Articular chondrocyte of knee joint (primary cell): Measurements from ENCODE around the gene PLCB4. TPM values are rescaled to one million over a fixed set of nuclear protein-coding genes. Genes with fewer than 3 reads are reported as not detected.

Experiments
- total RNA-seq: library from RNA; depleted of rRNA; stranded (reverse); fragments of >200 nt; gene quantifications from 2 replicates; pipeline ENCODE4 v1.2.3, GENCODE V29; 2012

The PLCB4 gene
- total RNA-seq: 9.1 and 9.5 TPM in 2 replicates

DNA sequence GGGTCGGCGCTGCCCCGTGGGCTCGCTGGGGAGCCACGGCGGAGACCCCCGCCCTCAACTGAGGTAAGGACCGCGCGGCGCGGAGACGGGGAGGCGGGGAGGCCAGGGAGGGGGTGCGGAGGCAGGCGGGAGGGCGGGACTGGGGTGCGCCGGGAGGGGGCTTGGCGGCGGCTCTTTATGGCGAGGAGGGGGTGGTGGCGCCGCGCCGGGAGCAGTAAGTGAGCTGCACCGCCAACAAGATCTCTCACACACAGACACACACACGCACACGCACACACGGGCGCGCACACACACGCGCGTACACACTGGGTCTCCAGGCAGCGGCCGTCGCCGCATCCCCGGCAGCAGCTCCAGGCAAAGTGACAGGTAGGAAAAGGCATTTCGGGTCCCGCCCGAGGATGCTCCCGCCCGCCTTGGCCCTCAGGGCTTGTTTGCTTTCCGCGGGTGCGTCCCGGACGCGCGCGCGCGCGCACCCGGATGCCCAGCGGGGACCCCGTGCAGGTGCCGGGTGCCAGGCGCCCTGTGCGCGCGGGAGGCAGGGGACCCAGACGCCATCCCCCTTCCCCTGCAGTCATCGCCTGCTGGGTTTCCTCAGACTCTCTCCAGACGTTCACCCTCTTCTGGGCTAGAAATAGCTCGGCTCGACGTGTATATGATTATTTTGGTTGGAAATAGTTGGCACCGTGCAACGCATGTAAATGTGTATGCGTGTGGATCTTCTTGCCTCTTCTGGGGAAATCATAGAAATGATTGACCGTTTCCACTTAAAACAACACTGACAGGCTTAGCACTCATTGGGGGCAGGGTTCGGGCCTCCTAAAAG is at the start of gene PLCB4:
TSS of gene PLCB4 (plus strand) at position 247 of the 823 bp plus-strand sequence. CDS start 238,728 bp downstream, outside the sequence.

DNA sequence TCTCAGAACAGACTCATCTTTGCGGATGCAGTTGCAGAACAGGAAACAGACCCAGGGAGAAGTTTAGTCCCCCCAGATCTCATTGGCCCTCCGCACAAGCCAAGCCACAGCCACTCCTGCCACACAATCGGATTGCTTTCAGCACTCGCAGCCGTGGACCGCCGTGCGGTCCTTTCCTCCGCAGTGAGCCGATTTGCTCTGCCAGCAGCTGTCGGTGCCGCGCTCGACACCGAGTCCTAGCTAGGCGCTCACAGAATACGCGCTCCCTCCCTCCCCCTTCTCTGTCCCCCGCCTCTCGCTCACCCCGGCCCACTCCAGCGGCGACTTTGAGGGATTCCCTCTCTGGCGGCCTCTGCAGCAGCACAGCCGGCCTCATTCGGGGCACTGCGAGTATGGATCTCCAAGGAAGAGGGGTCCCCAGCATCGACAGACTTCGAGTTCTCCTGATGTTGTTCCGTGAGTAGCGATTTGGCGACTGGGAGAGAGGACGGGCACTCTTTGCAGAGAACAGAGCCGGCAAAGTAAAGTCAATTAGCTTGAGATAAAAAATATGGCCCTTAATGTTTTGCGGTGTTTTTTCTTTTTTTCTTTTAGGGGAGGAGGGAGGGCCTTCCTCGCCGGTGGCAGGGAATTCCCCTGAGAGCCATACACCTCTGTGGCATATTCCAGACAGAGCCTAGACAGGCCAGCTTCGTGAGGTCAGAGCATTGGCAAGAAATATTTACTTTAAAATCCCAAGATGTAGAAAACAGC is 445.8 kb downstream of the PLCB4 start, which contains the start of gene LAMP5:
TSS of gene LAMP5 (plus strand) at position 130 of the 753 bp plus-strand sequence. CDS start at position 393, 263 bp downstream.

